Measurements from ENCODE around the gene ZNF385B.
"Not testable (repeated sequence)": the region's sequence is repeated elsewhere in the genome, so short reads cannot be mapped to it uniquely, and the experiment has no call there.

Gene ZNF385B

DNA sequence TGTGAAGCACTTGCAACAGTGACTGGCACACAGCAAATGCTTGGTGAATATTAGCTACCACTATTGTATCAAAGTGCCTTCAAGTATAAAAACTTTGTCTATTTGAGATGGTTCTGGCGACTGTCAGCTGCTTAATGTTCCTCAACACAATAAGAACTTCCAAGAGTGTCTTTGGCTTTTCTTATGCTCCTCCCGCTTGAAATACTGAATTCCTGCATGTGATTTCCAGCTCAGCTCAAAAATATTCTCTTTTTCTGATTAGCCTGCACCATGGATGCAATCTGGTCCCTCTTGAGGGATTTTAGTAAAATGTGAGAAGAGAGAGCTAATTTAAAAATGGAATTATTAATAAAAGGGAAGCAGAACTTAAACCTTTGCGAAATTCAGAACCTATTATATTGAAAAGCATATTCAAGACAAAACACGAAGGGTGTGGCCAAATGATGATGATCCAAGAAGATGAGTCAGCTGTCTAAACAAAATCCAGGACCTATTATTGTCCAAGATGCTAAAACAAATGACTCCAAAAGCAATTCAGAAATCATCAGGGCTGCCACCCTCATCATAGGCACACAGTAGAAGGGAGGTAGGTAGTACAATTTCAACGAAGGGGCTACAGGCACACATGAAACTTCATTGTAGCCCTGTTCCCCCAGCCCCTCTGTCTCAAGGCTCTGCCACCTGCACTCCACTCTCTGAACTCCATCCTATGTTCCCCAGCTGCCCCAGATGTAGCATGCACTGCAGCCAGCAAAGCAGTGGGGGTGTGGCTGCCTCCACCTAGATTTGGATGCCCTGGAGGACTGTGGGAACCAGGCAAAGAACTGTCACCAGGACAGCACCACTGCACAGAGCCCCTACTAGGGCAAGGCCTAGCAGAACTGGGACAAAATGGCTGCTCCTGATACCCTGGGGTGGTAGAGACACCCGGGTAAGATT, 190.1 kb downstream of the ZNF385B start:
- DNase-seq: no peak

DNA sequence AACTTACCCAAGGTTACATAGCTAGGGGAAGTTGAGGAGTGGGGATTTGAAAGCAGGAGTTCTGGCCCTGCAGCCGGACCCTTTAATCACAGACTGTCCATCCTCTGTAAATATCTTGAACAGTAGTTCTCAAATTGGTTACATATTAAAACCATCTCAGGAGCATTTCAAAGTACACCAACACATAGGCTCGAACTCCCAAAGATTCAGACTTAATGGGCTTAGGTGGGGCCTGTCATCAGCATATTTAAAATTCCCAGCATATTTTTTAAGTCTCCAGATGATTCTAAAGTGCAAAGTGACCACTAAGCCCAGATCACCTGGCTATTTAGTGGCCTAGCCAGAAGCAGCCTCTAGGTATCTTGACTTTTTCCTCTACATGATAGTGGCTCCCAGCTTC, 192.2 kb downstream of the ZNF385B start:
- no peak for DNase-seq

DNA sequence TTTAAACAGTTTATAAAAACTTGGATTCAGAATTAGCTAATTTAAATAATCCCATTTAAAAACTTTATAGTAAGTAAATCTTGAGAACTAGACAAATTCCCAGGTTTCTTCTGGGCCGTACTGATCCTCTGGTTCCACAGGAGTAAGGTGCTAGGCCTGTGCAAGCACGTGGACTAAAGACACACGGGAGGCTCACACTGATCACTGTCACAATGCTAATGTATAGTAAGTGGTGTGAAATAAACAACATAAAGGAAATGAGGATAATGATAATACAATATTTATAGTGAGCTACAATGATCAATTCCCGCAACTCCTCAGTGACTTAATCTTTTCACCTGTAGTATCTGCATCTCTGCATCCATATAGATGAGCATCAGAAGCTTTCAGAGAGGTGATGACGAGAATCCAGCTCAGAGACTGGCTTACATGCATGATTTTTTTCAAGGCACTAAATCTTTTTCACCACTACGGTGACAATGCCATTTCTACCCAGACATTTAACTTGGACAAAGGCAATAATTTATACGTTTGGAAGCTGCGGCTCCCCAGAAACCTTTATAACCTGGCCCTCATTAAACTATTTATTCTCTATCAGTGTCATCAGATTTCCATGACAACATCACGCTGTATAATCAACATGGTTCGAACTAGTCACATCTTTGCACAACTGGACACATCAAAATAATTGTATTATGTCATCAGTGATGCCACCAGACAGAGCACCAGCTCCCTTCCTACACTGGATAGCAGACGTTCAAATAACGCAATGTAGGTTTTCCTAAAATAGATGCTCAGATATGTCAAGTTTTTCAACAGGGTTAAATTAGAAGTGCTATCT, 196.2 kb downstream of the ZNF385B start:
- no peak for DNase-seq

DNA sequence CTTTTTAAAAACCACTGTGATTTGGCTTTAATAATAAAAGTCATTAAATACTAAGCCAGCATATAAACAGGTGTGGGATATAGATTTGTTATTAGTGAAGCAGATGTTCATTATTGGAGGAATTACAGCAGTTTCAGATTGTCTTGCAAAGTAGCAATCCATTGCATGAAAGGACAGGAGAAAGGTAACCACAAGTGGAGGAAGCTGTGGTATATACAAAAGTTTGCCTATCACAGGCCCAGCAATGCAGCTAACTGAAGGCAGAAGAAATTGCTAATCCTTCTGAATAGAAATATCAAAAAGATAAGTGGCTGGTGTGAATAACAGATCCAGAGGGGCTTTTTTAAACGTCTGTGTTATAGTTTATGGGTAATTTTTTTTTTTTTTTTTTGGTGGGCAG, 199.4 kb downstream of the ZNF385B start:
- DNase-seq: no peak

DNA sequence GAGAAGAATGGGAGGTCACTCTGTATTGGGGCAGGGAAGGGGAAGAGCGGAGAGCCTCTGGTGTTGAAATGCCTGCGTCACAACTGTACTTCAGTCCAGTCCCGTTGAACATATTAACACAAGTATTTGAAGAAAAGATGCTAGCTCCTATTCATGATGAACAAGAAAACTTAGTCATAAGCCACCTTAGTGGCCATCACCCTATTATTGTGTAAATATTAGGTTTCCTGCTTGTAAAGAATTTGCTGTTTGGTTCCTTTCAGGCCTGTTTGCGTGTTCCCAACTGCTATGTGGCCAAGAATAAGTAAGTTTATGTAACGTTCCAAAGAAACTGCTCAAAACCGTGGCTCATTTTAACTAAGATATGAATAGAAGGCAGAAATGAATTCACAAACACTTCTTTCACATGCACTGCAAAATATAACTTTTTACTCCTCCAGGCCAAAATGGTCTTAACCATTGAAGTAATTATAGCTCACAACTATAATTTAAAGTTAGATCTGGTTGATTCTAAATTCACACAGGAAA, 204.3 kb downstream of the ZNF385B start:
- no peak for DNase-seq

DNA sequence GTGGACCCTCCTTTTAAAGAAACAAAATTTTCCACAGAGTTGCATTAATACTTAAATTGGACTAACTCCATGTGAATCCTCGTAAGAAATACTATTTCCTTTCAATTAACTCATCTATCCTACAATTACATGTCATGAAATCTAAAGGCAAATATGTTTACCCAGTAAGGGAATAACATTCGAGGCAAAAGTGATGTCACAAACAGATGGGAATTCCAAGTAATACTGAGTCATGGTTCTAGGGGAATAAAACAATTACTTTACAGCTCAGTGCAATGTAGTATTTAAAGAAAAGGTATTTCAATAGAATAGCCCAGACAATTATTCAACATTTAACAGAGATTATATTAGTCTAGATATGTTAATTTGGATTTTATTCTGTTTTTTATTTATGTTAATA, 205.8 kb downstream of the ZNF385B start:
- no peak for DNase-seq

DNA sequence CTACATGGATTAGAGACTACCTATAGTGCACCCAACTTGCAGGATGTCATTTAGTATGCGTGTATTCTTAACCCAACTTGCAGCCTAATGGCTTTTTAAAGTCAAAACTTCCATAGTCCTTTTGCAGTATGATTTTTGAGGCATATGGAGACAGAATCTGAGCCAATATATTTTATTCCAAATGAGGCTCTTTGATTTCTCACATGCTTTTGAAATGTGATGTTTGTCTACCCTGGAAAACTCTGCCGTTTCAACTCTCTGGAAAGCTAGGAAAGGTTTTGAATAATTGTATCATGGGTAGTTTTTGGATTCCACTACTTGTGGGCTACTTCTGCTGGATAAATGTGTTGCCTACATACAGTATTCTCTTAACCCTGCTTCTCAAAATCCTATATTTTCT, 206.6 kb downstream of the ZNF385B start:
- no peak for DNase-seq

DNA sequence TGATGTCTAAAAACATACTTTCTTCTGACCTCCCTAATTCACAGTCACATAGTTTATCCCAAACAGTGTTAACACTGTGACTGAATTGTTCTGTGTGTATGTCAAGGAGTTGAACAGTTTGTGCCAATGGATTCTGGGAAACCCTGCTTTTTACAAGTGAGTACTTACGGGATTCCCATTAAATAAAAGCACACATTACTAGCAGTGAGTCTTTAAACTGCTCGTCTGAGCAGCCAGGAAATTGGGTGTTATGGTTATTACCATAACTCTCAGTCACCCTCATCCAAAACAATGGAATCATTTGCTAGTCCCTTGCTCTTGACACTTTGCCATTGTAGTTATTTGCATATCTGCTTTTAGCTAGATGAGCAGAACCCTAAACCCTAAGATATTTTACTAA, 209.1 kb downstream of the ZNF385B start:
- DNase-seq: no peak

DNA sequence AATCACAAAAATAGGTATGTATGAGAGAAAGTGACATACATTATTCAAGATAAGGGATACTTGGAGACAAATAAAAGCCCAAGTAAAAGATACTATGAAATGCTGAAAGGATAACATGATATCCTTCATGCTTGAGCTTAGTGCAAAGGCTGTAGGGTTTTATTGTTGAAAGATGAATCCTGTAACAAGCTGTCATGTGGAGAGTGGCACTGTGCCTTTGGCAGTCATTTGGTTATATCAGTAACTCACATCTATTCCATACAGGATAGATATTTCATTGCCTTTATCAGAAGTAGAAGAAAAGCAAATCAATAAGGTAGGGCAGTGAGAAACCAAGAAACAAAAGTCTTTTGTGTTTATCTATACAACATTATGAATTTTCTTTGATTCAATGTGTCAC, 211.0 kb downstream of the ZNF385B start:
- DNase-seq: no peak

DNA sequence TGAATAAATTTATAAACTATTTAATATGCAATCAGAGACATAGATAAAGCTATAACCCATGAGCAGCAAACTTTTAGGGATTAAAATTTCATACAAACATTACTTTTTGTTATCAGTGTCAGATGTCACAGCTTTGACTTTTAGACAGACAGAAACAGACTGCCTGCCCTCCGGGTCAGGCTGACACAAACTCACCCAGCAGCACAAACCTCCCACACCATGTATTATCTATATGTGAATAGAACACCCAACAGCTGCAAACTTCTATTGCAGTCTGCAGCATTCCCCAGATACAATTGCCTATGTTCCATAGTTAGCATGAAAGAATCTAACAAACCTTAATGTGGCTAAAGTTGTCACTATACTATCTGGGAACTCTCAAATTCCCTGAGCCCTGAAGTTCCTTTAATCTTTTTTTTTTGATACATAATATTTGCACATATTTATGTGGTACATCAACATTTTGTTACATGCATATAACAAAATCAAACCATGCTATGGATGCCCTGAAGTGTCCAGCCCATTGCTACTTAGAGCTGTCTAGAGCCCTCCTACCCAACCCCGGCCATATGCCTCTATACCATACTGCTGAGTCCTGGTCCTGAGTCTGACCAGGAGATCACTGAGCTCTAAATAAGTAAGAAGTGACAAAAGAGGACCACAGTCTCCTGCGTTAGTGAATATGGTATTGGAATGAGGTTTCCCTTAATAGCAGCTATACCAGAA, 214.4 kb downstream of the ZNF385B start:
- no peak for DNase-seq

DNA sequence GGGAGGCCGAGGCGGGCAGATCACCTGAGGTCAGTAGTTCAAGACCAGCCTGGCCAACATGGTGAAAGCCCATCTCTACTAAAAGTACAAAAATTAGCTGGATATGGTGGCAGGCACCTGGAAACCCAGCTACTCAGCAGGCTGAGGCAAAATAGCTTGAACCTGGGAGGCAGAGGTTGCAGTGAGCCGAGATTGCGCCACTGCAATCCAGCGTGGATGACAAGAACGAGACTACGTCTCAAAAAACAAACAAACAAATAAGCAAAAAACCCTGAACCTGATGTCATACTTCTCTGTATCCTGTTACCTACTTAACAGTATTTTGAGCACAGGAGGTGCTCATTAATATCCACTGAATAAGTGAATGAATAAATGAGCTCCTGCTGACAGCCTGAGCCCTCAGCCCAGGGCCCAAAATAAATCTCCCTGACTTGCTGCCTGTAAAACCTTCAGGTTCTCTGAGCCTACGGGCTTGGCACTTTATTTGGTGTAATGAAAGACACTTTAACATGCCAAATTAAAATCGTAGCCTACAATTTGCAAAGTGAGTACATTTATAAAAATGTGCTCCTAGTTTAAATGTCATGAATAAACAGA, 215.1 kb downstream of the ZNF385B start:
- no peak for DNase-seq

DNA sequence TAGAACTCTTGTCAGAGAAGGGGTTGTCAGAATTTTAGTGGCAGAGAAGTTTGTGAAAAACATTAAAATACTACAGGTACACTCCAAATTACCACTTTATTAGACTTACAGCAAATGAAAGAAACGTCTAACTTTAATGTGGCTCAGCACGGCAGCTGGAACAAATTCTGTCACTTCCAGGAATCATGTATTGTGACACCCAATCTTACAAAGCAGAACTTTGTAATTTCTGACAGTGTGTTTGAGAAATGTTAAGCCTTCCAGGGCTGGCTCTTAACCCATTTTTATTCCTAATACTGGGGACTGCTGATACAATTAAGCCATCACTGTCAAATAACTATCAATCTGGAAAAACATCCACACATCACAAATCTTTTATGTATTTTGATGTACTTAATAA, 216.4 kb downstream of the ZNF385B start:
- DNase-seq: no peak

DNA sequence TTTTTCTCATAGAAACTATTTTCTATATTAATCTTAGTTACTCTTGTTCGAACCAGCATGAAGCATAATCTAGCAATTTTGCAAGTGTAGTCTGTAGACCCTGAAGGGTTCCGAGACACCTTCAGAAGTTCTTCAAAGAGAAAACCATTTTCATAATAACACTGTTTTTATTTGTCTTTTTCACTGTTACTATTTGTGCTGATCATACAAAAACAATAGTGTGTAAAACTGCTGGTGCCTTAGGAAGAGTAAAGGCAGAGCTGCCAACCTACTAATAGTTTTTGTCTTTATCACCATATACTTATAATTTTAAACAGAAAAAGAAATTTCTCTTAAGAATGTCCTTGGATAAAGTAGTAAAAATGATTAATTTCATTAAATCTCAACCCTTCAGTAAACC, 218.9 kb downstream of the ZNF385B start:
- DNase-seq: no peak

DNA sequence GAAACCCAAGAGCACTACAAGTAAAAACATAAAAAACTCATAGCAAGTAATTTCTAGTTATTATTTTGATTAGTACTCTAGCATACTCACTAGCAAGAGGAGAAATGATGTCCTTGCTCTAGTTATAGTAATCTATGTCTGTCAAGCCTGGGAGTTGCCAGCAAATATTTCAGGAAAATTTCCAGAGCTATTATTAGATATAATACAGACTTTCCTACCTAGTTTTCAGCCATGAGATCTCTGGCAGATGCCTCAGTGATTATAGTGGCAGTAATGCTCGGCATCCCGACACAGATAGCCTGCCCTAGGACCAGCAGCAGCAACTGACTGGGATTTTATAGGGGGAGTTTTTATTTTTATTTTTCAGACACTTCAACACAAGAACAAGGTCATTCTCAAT, 224.4 kb downstream of the ZNF385B start:
- no peak for DNase-seq

DNA sequence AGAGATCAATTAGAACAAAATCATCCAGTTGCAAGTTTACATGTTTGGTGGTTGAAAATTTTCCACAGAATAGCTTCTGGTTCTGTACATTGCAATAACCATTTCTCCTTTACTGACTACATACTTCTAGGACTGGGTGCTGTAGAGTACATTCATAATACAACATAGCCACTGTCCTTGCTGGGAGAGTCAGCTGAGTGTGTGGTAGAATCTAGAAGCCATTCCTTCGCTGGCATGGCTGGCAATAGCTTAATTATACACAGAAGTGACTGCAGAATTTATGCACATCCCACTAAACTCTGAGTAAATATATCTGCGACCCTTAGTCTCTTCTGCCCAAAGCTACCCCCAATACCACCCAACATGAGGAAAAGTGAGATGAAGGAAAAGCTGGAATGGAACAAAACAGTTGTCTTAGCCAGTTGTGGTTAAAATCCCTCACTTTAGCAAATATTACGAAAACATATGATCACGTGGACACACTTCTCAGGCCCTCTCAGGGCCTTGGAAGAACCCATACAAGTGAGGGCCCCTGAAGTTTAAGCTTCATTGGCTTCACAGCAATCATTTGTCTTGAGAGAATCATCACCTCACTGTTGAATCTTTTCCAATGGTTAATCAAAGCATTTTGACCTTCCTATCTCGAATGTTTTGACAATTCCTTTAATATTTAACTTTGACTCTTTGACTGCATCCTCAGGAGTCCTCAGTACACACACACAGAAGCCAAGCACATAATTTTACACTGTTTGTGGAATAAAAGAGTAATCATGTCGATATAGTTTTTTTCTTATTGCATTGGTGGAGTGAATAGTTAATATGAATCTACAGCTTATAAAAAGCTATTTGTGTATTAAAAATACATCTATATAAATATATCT, 225.1 kb downstream of the ZNF385B start:
- DNase-seq: no peak

DNA sequence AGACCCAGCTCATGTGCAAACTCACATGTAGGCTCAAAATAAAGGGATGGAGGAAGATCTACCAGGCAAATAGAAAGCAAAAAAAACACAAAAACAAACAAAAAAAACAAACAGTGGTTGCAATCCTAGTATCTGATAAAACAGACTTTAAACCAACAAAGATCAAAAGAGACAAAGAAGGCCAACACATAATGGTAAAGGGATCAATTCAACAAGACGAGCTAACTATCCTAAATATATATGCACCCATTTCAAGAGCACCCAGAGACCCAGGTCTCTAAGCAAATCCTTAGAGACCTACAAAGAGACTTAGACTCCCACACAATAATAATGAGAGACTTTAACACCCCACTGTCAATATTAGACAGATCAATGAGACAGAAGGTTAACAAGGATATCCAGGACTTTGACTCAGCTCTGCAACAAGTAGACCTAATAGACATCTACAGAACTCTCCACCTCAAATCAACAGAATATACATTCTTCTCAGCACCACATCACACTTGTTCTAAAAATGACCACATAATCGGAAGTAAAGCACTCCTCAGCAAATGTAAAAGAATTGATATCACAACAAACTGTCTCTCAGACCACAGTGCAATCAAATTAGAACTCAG, 229.5 kb downstream of the ZNF385B start:
- not testable (repeated sequence) for DNase-seq

DNA sequence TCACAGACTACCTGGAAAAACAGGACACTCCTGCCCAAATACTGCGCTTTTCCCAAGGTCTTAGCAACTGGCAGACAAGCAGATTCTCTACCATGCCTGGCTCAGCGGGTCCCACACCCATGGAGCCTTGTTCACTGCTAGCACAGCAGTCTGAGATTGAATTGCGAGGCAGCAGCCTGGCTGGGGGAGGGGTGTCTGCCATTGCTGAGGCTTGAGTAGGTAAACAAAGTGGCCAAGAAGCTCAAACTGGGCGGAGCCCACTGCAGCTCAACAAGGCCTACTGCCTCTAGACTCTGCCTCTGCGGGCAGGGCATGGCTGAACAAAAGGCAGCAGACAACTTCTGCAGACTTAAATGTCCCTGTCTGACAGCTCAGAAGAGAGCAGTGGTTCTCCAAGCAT, 231.6 kb downstream of the ZNF385B start:
- not testable (repeated sequence) for DNase-seq

DNA sequence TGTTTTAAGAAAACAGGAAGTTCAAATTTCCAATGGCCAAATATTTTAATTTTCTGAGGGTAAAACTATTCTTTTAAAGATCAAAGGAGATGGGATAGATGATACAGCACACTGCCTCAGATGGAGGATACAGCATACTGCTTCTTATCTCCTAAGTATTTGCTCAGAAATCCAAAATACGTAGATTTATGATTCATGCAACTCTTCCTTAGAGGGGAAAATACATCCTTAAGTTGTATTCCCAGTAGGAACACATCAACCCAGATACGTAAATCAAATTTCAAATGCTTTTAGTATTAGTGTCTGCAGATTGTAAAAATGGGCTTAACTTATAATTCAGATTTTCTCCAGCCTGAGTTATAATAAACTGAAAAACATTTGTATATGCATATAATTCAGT, 235.2 kb downstream of the ZNF385B start:
- DNase-seq: no peak

DNA sequence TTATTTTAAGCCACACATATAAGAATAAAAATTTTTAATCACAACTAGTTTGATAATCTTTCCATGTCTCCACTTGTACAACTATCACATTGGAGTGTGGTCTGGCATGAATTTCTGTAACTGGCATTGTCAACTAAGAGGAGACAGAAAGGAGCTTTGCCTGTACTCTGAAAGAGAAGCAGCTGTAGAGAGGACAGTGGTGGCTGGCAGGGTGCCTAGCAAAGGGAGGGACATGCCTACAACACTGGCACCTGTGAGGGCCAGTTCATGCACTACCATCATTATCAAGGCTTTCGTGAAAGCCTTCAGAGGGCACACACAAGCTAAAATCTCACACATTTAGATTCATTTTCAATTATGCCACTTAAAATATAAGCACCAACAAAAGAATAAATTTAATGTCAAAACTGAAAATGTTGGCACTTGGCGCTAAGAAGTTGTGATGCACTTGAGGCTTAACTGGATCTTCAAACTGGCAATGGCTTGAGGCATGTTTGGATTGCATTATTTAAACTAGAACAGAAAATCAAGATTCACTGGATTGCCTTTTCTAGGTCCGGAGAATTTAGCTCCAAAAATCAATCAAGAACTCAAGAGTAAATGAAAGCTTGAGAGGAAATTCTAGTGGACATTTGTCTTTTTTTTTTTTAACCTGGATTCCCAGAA, 238.6 kb downstream of the ZNF385B start:
- no peak for DNase-seq

DNA sequence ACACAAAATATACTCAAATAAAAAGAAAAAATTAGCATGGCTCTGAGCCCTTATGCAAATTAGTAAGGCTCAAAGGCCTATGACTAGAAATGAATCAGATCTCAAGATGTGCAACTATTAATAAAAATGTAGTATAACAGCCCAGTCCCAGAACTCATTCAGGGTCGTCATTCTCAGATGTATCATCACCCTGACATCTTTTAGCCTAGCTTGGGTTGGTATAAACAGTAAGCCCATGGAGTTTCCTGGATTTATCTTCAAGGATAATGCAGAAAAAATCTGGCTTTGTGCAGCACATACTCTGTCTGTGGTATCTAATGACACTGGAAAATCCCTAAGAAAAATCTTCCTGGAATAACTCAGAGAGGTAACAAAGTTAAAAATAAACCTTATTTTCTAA, 239.3 kb downstream of the ZNF385B start:
- DNase-seq: no peak

Data from NCI-H1930 (cell line).